PFSK-1 (cell line): ENCODE results near the gene WWC1.

Experiments used
- FOXP2 ChIP-seq: optimal IDR thresholded peaks from 2 replicates; pipeline ENCODE3; 2011; ENCODE audit warnings: borderline replicate concordance, control low read depth, inconsistent platforms; ENCODE audit not compliant: insufficient read depth; ENCODE audit errors: extremely low read length, extremely low read depth
- POLR2AphosphoS5 ChIP-seq: IDR thresholded peaks from 2 replicates; pipeline ENCODE4 v1.6.1; 2012; ENCODE audit warnings: low read depth, mild to moderate bottlenecking, control low read depth, low read length, moderate library complexity
- SIN3A ChIP-seq: IDR thresholded peaks from 2 replicates; pipeline ENCODE4 v1.6.1; 2012; ENCODE audit warnings: mild to moderate bottlenecking, low read length, moderate library complexity, borderline replicate concordance; ENCODE audit not compliant: insufficient read depth
- TAF1 ChIP-seq: IDR thresholded peaks from 2 replicates; pipeline ENCODE4 v1.6.1; 2012; ENCODE audit warnings: low read length, control low read depth, borderline replicate concordance; ENCODE audit not compliant: insufficient read depth
- TF ChIP-seq, protein P1 (sequence below), 2 experiments: IDR thresholded peaks; 2 replicates each; pipeline versions ENCODE4 v1.6.1 to v1.8.0; 2011 to 2012; ENCODE audit warnings: low read depth in 2 of 2, low read length in 2 of 2, control low read depth in 1 of 2, inconsistent platforms in 1 of 2, mild to moderate bottlenecking in 1 of 2, moderate library complexity in 1 of 2; ENCODE audit not compliant: insufficient read depth in 1 of 2

The WWC1 gene

DNA sequence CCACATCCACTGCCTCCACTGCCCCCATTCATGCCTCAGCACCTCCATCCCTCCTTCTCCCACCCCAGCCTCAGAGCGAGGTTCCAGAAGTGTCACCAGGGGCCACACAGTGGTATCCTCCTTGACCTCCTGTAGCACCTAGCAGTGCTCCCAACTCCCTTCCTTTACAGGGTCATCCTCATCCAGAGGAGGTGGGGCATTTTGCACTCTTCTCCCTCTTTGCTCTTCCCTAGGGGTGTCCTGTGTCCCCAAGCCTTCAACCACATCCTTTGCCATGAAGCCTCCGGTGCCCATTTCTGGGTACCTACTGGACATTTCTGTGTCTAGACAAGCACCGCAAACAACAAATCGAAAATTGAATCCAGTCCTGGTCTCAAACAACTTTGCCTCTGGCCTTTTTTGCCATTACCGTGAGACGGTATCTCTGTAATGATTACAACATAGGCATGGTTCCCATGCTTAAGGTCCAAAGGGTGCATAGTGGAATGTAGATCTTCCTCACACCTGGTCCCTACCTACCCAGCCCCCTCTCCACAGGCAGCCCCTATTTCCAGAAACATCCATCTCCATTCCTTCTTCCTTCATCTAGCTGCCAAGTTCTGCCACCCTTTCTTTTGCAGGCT lies 17.6 kb downstream of the WWC1 start:
- TF ChIP-seq, protein P1, sequence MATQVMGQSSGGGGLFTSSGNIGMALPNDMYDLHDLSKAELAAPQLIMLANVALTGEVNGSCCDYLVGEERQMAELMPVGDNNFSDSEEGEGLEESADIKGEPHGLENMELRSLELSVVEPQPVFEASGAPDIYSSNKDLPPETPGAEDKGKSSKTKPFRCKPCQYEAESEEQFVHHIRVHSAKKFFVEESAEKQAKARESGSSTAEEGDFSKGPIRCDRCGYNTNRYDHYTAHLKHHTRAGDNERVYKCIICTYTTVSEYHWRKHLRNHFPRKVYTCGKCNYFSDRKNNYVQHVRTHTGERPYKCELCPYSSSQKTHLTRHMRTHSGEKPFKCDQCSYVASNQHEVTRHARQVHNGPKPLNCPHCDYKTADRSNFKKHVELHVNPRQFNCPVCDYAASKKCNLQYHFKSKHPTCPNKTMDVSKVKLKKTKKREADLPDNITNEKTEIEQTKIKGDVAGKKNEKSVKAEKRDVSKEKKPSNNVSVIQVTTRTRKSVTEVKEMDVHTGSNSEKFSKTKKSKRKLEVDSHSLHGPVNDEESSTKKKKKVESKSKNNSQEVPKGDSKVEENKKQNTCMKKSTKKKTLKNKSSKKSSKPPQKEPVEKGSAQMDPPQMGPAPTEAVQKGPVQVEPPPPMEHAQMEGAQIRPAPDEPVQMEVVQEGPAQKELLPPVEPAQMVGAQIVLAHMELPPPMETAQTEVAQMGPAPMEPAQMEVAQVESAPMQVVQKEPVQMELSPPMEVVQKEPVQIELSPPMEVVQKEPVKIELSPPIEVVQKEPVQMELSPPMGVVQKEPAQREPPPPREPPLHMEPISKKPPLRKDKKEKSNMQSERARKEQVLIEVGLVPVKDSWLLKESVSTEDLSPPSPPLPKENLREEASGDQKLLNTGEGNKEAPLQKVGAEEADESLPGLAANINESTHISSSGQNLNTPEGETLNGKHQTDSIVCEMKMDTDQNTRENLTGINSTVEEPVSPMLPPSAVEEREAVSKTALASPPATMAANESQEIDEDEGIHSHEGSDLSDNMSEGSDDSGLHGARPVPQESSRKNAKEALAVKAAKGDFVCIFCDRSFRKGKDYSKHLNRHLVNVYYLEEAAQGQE (IDR thresholded peaks at IDR 0.05; ENCODE audit: insufficient read depth in 1 of 2, low read depth in 2 of 2, low read length in 2 of 2) = no peak

DNA sequence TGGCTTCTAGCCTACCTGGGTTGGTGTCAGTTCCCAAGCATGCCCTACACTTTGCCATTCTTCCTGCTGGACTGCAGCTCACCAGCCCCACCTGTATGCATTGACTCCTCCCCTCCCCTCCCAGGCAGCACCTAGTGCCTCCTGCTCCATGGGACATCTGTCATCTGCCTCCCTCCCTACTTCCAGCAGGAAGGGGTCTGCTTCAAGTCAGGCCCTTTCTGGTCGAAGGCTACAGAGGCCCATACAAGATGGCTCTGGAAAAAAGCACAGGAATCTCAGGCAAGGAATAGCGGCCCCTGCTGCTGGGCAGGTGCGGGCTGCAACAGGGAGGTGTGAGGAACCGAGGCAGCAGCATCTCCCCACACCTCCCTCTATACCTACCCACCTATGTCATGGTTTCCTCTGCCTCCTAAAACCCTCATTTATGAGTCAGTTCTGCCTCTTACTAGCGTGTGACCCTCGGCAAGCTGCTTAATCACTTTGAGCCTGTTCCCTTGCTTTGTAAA lies 19.7 kb downstream of the WWC1 start:
- TF ChIP-seq, protein P1 (IDR thresholded peaks at IDR 0.05; ENCODE audit: insufficient read depth in 1 of 2, low read depth in 2 of 2, low read length in 2 of 2) = no peak
- TF ChIP-seq SIN3A = no peak

- TF ChIP-seq POLR2AphosphoS5 = no peak
- TF ChIP-seq, protein P1 (IDR thresholded peaks at IDR 0.05; ENCODE audit: insufficient read depth in 1 of 2, low read depth in 2 of 2, low read length in 2 of 2) = no peak
- TF ChIP-seq FOXP2 = no peak
- no peak for TF ChIP-seq TAF1
- TF ChIP-seq SIN3A = no peak
Observed at GRCh38 chr5:168312606-168313295, 21.3 kb downstream of the WWC1 start.

GRCh38 chr5:168313596-168314204 lies 22.3 kb downstream of the WWC1 start:
- TF ChIP-seq TAF1 = no peak

- no peak for TF ChIP-seq TAF1
Observed at GRCh38 chr5:168314735-168315411, 23.4 kb downstream of the WWC1 start.

- no peak for TF ChIP-seq FOXP2
- no peak for TF ChIP-seq SIN3A
- TF ChIP-seq, protein P1 (IDR thresholded peaks at IDR 0.05; ENCODE audit: insufficient read depth in 1 of 2, low read depth in 2 of 2, low read length in 2 of 2) = no peak
- TF ChIP-seq TAF1 = no peak
- no peak for TF ChIP-seq POLR2AphosphoS5
Observed at GRCh38 chr5:168315416-168316138, 24.1 kb downstream of the WWC1 start.
